ENCODE measurements around the gene TIFAB. TPM values are rescaled to one million over a fixed set of nuclear protein-coding genes. Genes with fewer than 3 reads are reported as not detected.

The TIFAB gene
- total RNA-seq, 4 donors from 2014 or later: not detected

- peaks cover 0 to 6% of the 10 kb centered on the region in 2 donors for H3K4me1 ChIP-seq
- no peak for DNase-seq
- H3K4me3 ChIP-seq (replicated peaks in 1 of 3): no peak overlapping the region
- no peak overlapping the region for H3K27ac ChIP-seq
- no peaks in the 10 kb centered on the region for H3K9me3 ChIP-seq
- WGBS, 2 donors: 72 to 75% methylated on average over 11 of the region's 11 CpGs
- H3K27me3 ChIP-seq: no peaks in the 10 kb centered on the region
- TF ChIP-seq POLR2A (IDR thresholded peaks at IDR 0.05): no peak
- no peak for TF ChIP-seq CTCF (IDR thresholded peaks at IDR 0.05)
- H3K36me3 ChIP-seq: no peaks in the 10 kb centered on the region
- intact Hi-C loops (cut with DNase I): loop anchor here (10.0 kb wide), 1 partner anchor 364 kb away; no protein-coding TSS in a partner anchor
Observed at GRCh38 chr5:135460246-135461033, 8.3 kb upstream of the TIFAB start.

GRCh38 chr5:135458921-135459331, 6.8 kb upstream of the TIFAB start:
- DNase-seq: peak; percentile 54 to 67
- 8 to 14% methylated on average over 5 of the region's 5 CpGs for WGBS, 2 donors
- Histone ChIP-seq H3K27me3 (no peaks in the 10 kb centered on the region), H3K36me3 (no peaks in the 10 kb centered on the region), H3K4me1 (peaks cover 0 to 6% of the 10 kb centered on the region in 2 donors), H3K9me3 (no peaks in the 10 kb centered on the region), H3K4me3 (replicated peaks in 1 of 3) (no peak overlapping the region), H3K27ac (no peak overlapping the region)
- TF ChIP-seq POLR2A (IDR thresholded peaks at IDR 0.05): no peak
- TF ChIP-seq CTCF (IDR thresholded peaks at IDR 0.05): no peak
- intact Hi-C loops (cut with DNase I): no loop called here

- Histone ChIP-seq H3K4me1 (peaks cover 0 to 6% of the 10 kb centered on the region in 2 donors), H3K27ac (no peak overlapping the region), H3K36me3 (no peaks in the 10 kb centered on the region), H3K4me3 (replicated peaks in 1 of 3) (no peak overlapping the region), H3K27me3 (no peaks in the 10 kb centered on the region), H3K9me3 (no peaks in the 10 kb centered on the region)
- intact Hi-C loops (cut with DNase I): no loop called here
- DNase-seq: no peak
- WGBS, 2 donors: 96 to 98% methylated on average over 4 of the region's 4 CpGs
- TF ChIP-seq CTCF (IDR thresholded peaks at IDR 0.05) (no peak), POLR2A (IDR thresholded peaks at IDR 0.05) (no peak)
Observed at GRCh38 chr5:135458356-135458755, 6.2 kb upstream of the TIFAB start.

GRCh38 chr5:135457424-135458071, 5.4 kb upstream of the TIFAB start:
- no peak overlapping the region for H3K27ac ChIP-seq
- H3K4me1 ChIP-seq: peaks cover 0 to 6% of the 10 kb centered on the region in 2 donors
- H3K9me3 ChIP-seq: no peaks in the 10 kb centered on the region
- TF ChIP-seq CTCF (IDR thresholded peaks at IDR 0.05) (peak; percentile 34 to 87 (median 53)), POLR2A (IDR thresholded peaks at IDR 0.05) (no peak)
- no peak overlapping the region for H3K4me3 ChIP-seq (replicated peaks in 1 of 3)
- H3K27me3 ChIP-seq: no peaks in the 10 kb centered on the region
- no peaks in the 10 kb centered on the region for H3K36me3 ChIP-seq
- 41 to 44% methylated on average over 9 of the region's 9 CpGs for WGBS, 2 donors
- DNase-seq: peak; percentile 69 to 74
- intact Hi-C loops (cut with DNase I): no loop called here

Measured in thyroid gland (tissue), 4 donors.